T-helper 1 cell treated with Interleukin-12 subunit alpha and Interleukin-12 subunit beta and Interleukin-4 antibody, amounts not matched to agents 30 μg/mL and 1 μg/mL, for 36 hours (primary cell): ENCODE data around the gene ARHGEF10L.

ENCODE experiments used
- H3K27ac Mint-ChIP-seq: one replicate; pipeline ENCODE4 v1.8.0; 2021; ENCODE audit warnings: mild to moderate bottlenecking, mixed read lengths
- H3K27me3 Mint-ChIP-seq: one replicate; pipeline ENCODE4 v1.8.0; 2021; ENCODE audit warnings: low read depth, mixed read lengths
- H3K36me3 Mint-ChIP-seq: one replicate; pipeline ENCODE4 v1.8.0; 2021; ENCODE audit warnings: low read depth, mixed read lengths
- H3K4me1 Mint-ChIP-seq: one replicate; pipeline ENCODE4 v1.8.0; 2021; ENCODE audit warnings: low read depth, mixed read lengths
- H3K4me3 Mint-ChIP-seq: one replicate; pipeline ENCODE4 v1.8.0; 2021; ENCODE audit warnings: mild to moderate bottlenecking, moderate library complexity, mixed read lengths
- H3K9me3 Mint-ChIP-seq: one replicate; pipeline ENCODE4 v1.8.0; 2021; ENCODE audit warnings: mixed read lengths

The ARHGEF10L gene

GRCh38 chr1:17596651-17597509 is 57.4 kb downstream of the ARHGEF10L start:
- no peaks in the 10 kb centered on the region for H3K9me3 Mint-ChIP-seq
- H3K27ac Mint-ChIP-seq = no peak overlapping the region
- no peaks in the 10 kb centered on the region for H3K27me3 Mint-ChIP-seq
- no peaks in the 10 kb centered on the region for H3K36me3 Mint-ChIP-seq
- no peak overlapping the region for H3K4me3 Mint-ChIP-seq
- no peaks in the 10 kb centered on the region for H3K4me1 Mint-ChIP-seq

GRCh38 chr1:17597651-17598050 is 58.2 kb downstream of the ARHGEF10L start:
- no peaks in the 10 kb centered on the region for H3K4me1 Mint-ChIP-seq
- H3K9me3 Mint-ChIP-seq = no peaks in the 10 kb centered on the region
- H3K27ac Mint-ChIP-seq = no peak overlapping the region
- no peak overlapping the region for H3K4me3 Mint-ChIP-seq
- no peaks in the 10 kb centered on the region for H3K36me3 Mint-ChIP-seq
- H3K27me3 Mint-ChIP-seq = no peaks in the 10 kb centered on the region

- no peaks in the 10 kb centered on the region for H3K4me1 Mint-ChIP-seq
- H3K4me3 Mint-ChIP-seq = no peak overlapping the region
- H3K9me3 Mint-ChIP-seq = no peaks in the 10 kb centered on the region
Measured at GRCh38 chr1:17598251-17598650, 58.8 kb downstream of the ARHGEF10L start.

GRCh38 chr1:17599291-17599953 is 59.9 kb downstream of the ARHGEF10L start:
- no peak overlapping the region for H3K4me3 Mint-ChIP-seq

More at GRCh38 chr1:17598251-17598650, 58.8 kb downstream of the ARHGEF10L start:
- Mint-ChIP-seq H3K27ac (no peak overlapping the region), H3K27me3 (no peaks in the 10 kb centered on the region), H3K36me3 (no peaks in the 10 kb centered on the region)

DNA sequence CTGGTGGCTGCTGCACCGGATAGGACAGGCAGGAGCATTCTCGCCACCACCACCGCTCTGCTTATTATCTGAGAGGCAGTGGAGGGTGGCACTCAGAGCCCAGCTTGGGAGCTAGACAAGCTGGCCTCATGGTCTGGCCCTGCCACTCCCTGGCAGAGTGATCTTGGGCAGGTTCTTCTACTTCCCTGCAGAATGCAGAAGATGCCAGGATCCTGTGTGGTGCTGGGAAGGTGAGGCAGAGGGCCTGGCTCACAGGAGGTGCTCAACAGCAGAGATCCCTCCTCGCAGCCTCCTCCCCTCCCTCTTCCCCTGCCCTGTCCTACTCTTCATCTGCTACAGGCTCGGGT is 60.4 kb downstream of the ARHGEF10L start:
- no peaks in the 10 kb centered on the region for H3K9me3 Mint-ChIP-seq
- no peaks in the 10 kb centered on the region for H3K27me3 Mint-ChIP-seq
- no peak overlapping the region for H3K4me3 Mint-ChIP-seq
- no peaks in the 10 kb centered on the region for H3K4me1 Mint-ChIP-seq
- no peak overlapping the region for H3K27ac Mint-ChIP-seq
- no peaks in the 10 kb centered on the region for H3K36me3 Mint-ChIP-seq

More at GRCh38 chr1:17599291-17599953, 59.9 kb downstream of the ARHGEF10L start:
- Mint-ChIP-seq H3K4me1 (no peaks in the 10 kb centered on the region), H3K27ac (no peak overlapping the region), H3K9me3 (no peaks in the 10 kb centered on the region), H3K27me3 (no peaks in the 10 kb centered on the region), H3K36me3 (no peaks in the 10 kb centered on the region)

- H3K4me3 Mint-ChIP-seq = no peak overlapping the region
- H3K4me1 Mint-ChIP-seq = no peaks in the 10 kb centered on the region
- H3K9me3 Mint-ChIP-seq = no peaks in the 10 kb centered on the region
- H3K27ac Mint-ChIP-seq = no peak overlapping the region
- H3K36me3 Mint-ChIP-seq = no peaks in the 10 kb centered on the region
- H3K27me3 Mint-ChIP-seq = no peaks in the 10 kb centered on the region
Measured at GRCh38 chr1:17600321-17600720, 60.8 kb downstream of the ARHGEF10L start.

DNA sequence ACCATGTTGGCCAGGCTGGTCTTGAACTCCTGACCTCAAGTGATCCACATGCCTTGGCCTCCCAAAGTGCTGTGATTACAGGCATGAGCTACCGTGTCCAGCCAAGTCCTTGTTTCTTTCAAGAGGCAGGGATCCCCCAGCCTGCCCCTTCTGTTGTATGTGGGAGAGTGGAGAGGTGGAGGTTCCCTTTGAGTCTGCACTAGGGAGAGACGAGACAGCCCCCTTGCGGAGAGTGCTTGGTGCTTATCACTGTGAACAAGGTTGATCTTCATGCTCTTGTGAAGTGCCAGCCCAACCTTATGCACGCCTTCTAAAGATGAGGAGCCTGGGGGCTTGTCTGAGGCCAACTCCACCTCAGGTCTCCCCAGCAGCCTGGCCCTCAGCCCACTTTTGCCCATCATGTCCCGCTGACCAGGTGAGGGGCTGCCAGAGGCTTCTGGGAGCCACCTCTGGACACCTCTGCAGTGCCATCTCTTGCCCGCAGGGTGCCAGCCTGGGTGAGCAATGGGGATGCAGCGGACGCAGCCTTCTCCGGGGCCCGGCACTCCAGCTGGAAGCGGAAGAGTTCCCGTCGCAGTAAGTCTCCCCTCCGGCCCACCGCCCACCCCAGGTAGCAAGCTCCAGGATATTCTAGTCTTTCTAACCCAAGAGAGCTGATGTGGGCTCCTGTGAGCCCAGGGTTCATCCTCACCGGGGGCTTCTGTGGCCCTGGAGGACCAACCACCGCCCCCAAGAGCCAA is 62.3 kb downstream of the ARHGEF10L start:
- no peaks in the 10 kb centered on the region for H3K36me3 Mint-ChIP-seq
- H3K4me1 Mint-ChIP-seq = no peaks in the 10 kb centered on the region
- no peak overlapping the region for H3K27ac Mint-ChIP-seq
- no peaks in the 10 kb centered on the region for H3K9me3 Mint-ChIP-seq
- no peak overlapping the region for H3K4me3 Mint-ChIP-seq
- H3K27me3 Mint-ChIP-seq = no peaks in the 10 kb centered on the region

GRCh38 chr1:17603091-17603841 is 63.8 kb downstream of the ARHGEF10L start:
- no peaks in the 10 kb centered on the region for H3K4me1 Mint-ChIP-seq
- no peak overlapping the region for H3K27ac Mint-ChIP-seq
- H3K9me3 Mint-ChIP-seq = no peaks in the 10 kb centered on the region
- no peaks in the 10 kb centered on the region for H3K36me3 Mint-ChIP-seq
- no peak overlapping the region for H3K4me3 Mint-ChIP-seq
- H3K27me3 Mint-ChIP-seq = no peaks in the 10 kb centered on the region

- no peaks in the 10 kb centered on the region for H3K9me3 Mint-ChIP-seq
- H3K4me3 Mint-ChIP-seq = no peak overlapping the region
- no peak overlapping the region for H3K27ac Mint-ChIP-seq
- H3K27me3 Mint-ChIP-seq = no peaks in the 10 kb centered on the region
- no peaks in the 10 kb centered on the region for H3K36me3 Mint-ChIP-seq
- H3K4me1 Mint-ChIP-seq = no peaks in the 10 kb centered on the region
Measured at GRCh38 chr1:17605582-17606344, 66.3 kb downstream of the ARHGEF10L start.

DNA sequence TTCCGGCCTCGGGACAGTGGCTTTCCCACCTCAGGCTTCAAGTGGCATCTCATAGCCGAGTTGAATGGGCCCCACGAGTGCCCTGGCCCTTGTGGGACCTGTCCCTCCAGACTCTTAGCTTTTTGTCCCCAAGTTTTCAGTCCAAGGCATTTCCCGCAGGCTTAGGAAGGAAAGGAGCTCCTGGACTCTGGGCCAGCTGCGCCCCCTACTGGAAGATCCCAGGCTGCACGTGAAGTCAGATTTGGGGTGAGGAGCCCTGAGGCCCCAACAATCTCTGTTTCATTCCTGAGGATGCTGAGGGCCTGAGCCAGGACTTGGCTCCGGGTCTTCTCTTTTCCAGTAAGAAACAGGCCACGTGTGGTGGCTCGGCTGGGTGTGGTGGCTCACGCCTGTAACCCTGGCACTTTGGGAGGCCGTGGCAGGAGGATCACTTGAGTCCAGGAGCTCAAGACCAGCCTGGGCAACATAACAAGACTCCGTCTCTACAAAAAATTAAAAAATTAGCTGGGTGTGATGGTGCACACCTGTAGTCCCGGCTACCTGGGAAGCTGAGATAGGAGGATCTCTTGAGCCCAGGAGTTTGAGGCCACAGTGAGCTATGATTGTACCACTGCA is 67.4 kb downstream of the ARHGEF10L start:
- no peaks in the 10 kb centered on the region for H3K27me3 Mint-ChIP-seq
- H3K4me1 Mint-ChIP-seq = no peaks in the 10 kb centered on the region
- no peaks in the 10 kb centered on the region for H3K36me3 Mint-ChIP-seq
- no peak overlapping the region for H3K4me3 Mint-ChIP-seq
- no peaks in the 10 kb centered on the region for H3K9me3 Mint-ChIP-seq
- H3K27ac Mint-ChIP-seq = no peak overlapping the region

GRCh38 chr1:17607644-17608581 is 68.4 kb downstream of the ARHGEF10L start:
- no peak overlapping the region for H3K4me3 Mint-ChIP-seq
- H3K9me3 Mint-ChIP-seq = no peaks in the 10 kb centered on the region
- H3K27ac Mint-ChIP-seq = no peak overlapping the region
- H3K4me1 Mint-ChIP-seq = no peaks in the 10 kb centered on the region
- H3K36me3 Mint-ChIP-seq = no peaks in the 10 kb centered on the region
- H3K27me3 Mint-ChIP-seq = no peaks in the 10 kb centered on the region

- Mint-ChIP-seq H3K36me3 (no peaks in the 10 kb centered on the region), H3K4me1 (no peaks in the 10 kb centered on the region), H3K4me3 (no peak overlapping the region), H3K27ac (no peak overlapping the region), H3K9me3 (no peaks in the 10 kb centered on the region), H3K27me3 (no peaks in the 10 kb centered on the region)
Measured at GRCh38 chr1:17609529-17609928, 70.0 kb downstream of the ARHGEF10L start.
